WTC11 (cell line): Measurements from ENCODE around the gene CSAG2.

ENCODE experiments used
- ATF3 ChIP-seq: sonication (generic); formaldehyde crosslinking; conservative IDR thresholded peaks from 2 replicates; pipeline ENCODE4 v1.8.1; 2022; ENCODE audit warnings: mild to moderate bottlenecking, missing genetic modification reagents
- ATF6 ChIP-seq: sonication (generic); formaldehyde crosslinking; IDR thresholded peaks from 2 replicates; pipeline ENCODE4 v1.8.1; 2023; ENCODE audit warnings: mild to moderate bottlenecking, missing genetic modification reagents
- CTCF ChIP-seq: fragments of 200-600 bp; IDR thresholded peaks from 2 replicates; pipeline ENCODE4 v1.8.0; 2022; ENCODE audit warnings: antibody characterized with exemption
- ELF4 ChIP-seq: sonication (generic); formaldehyde crosslinking; IDR thresholded peaks from 2 replicates; pipeline ENCODE4 v1.8.1; 2022; ENCODE audit warnings: low read depth, mild to moderate bottlenecking, moderate library complexity, missing genetic modification reagents
- GABPB1 ChIP-seq: sonication (generic); formaldehyde crosslinking; IDR thresholded peaks from 2 replicates; pipeline ENCODE4 v1.8.1; 2023; ENCODE audit warnings: mild to moderate bottlenecking, missing genetic modification reagents
- NR3C1 ChIP-seq: sonication (generic); formaldehyde crosslinking; conservative IDR thresholded peaks from 2 replicates; pipeline ENCODE4 v1.8.1; 2023; ENCODE audit warnings: low read depth, mild to moderate bottlenecking, missing genetic modification reagents
- PREB ChIP-seq: sonication (generic); formaldehyde crosslinking; IDR thresholded peaks from 2 replicates; pipeline ENCODE4 v1.8.1; 2022; ENCODE audit warnings: mild to moderate bottlenecking, missing genetic modification reagents, moderate library complexity, borderline replicate concordance
- ZBTB21 ChIP-seq: sonication (generic); formaldehyde crosslinking; IDR thresholded peaks from 2 replicates; pipeline ENCODE4 v1.8.1; 2023; ENCODE audit warnings: mild to moderate bottlenecking, missing genetic modification reagents, borderline replicate concordance
- ZNF138 ChIP-seq: sonication (generic); formaldehyde crosslinking; conservative IDR thresholded peaks from 2 replicates; pipeline ENCODE4 v1.8.1; 2022; ENCODE audit warnings: mild to moderate bottlenecking, moderate library complexity, missing genetic modification reagents
- ZNF425 ChIP-seq: fragments of 250-450 bp; sonication (Bioruptor Pico); conservative IDR thresholded peaks from 2 replicates; pipeline ENCODE4 v1.9.0; 2021; ENCODE audit warnings: mild to moderate bottlenecking
- ZNF512 ChIP-seq: sonication (generic); formaldehyde crosslinking; IDR thresholded peaks from 2 replicates; pipeline ENCODE4 v1.8.1; 2022; ENCODE audit warnings: missing genetic modification reagents, borderline replicate concordance
- ZNF532 ChIP-seq: fragments of 250-450 bp; sonication (Bioruptor Pico); IDR thresholded peaks from 2 replicates; pipeline ENCODE4 v1.9.0; 2021; ENCODE audit warnings: mild to moderate bottlenecking, borderline replicate concordance

- TF ChIP-seq CTCF: no peak
- no peak for TF ChIP-seq ATF3
- TF ChIP-seq ZNF425 (CRISPR knock-in tag): no peak
- no peak for TF ChIP-seq ZNF532 (CRISPR knock-in tag)
- TF ChIP-seq ZNF512 (CRISPR knock-in tag): no peak
- TF ChIP-seq PREB (CRISPR knock-in tag): no peak
- no peak for TF ChIP-seq ZBTB21
- no peak for TF ChIP-seq NR3C1
- no peak for TF ChIP-seq ELF4 (CRISPR knock-in tag)
- TF ChIP-seq ZNF138 (CRISPR knock-in tag): no peak
- TF ChIP-seq ATF6 (CRISPR knock-in tag): no peak
- no peak for TF ChIP-seq GABPB1
Observed at GRCh38 chrX:152738560-152738959, 29.5 kb upstream of the CSAG2 start.
